ENCODE data around the gene TRIM66. TPM values are rescaled to one million over a fixed set of nuclear protein-coding genes. Genes with fewer than 3 reads are reported as not detected.

The TRIM66 gene
- total RNA-seq, 2 experiments from 2014 or later, result 4.4 to 19.0 TPM

- Histone ChIP-seq H3K4me3 (ENCODE audit: low read depth, low read length, poor library complexity, severe bottlenecking) (no peak overlapping the region), H3K79me2 (ENCODE audit: insufficient read depth, low read depth, low read length) (no peaks in the 10 kb centered on the region), H2AFZ (ENCODE audit: low read length) (no peak overlapping the region), H3K9me3 (ENCODE audit: low read length) (no peaks in the 10 kb centered on the region), H4K20me1 (ENCODE audit: insufficient read depth, low read length) (no peaks in the 10 kb centered on the region), H3K4me1 (ENCODE audit: insufficient read depth, low read length, poor library complexity, severe bottlenecking) (no peaks in the 10 kb centered on the region), H3K4me2 (ENCODE audit: low read length) (no peak overlapping the region), H3K27ac (ENCODE audit: low read depth, low read length, poor library complexity, severe bottlenecking) (no peak overlapping the region), H3K36me3 (ENCODE audit: insufficient read depth, low read length) (no peaks in the 10 kb centered on the region), H3K9me2 (ENCODE audit: insufficient read depth, low read length) (no peaks in the 10 kb centered on the region)
- intact Hi-C loops (cut with micrococcal nuclease; ENCODE audit: unreplicated experiment), result loop anchor here (10.0 kb wide), 2 partner anchors 230 to 370 kb away; no protein-coding TSS in a partner anchor
- POLR2A ChIA-PET, result interaction anchor here (0.7 kb wide), 1 partner anchor 348 kb away, joined by 3 read pairs; no protein-coding TSS in a partner anchor
- no TSS peak for BruUV-seq (replicated peaks)
- no peak for DNase-seq (ENCODE audit: low spot score)
- CTCF ChIA-PET (ENCODE audit: unreplicated experiment), result no interaction called here
- no peak for TF ChIP-seq EZH2phosphoT487 (IDR thresholded peaks at IDR 0.05; ENCODE audit: borderline replicate concordance, low read depth, low read length)
- TF ChIP-seq CTCF (conservative IDR thresholded peaks at IDR 0.05; ENCODE audit: low read length), result no peak
These were observed 117.9 kb downstream of the TRIM66 start for GRCh38 chr11:8564526-8564925.

Small RNA genes lying within 50 kb of the gene (small RNA-seq; reads per million reads assigned to genes)
- not detected for gene SNORA3A
- 1.3 reads per million, percentile 61 among the genes with 10 or more reads in this experiment for gene SNORA3B

Other genes starting within 250 kb of the TRIM66 start
- 0.73 TPM in 1 of 2 replicates, not detected in the other for gene STK33, start 88.4 kb downstream of the TRIM66 start, total RNA-seq (2014; rRNA removed; shearing (Covaris generic))
- gene STK33, start 88.4 kb downstream of the TRIM66 start, total RNA-seq (2022), result not detected in 2 replicates
- 2,753 and 3,468 TPM in 2 replicates for gene RPL27A, start 127 bp upstream of the TRIM66 start, total RNA-seq (2014; rRNA removed; shearing (Covaris generic))
- gene RPL27A, start 127 bp upstream of the TRIM66 start, total RNA-seq (2022), result 1,593 and 1,611 TPM in 2 replicates
- 16.9 and 25.2 TPM in 2 replicates for gene AKIP1, start 228.5 kb upstream of the TRIM66 start, total RNA-seq (2014; rRNA removed; shearing (Covaris generic))
- gene AKIP1, start 228.5 kb upstream of the TRIM66 start, total RNA-seq (2022), result 28.2 and 28.3 TPM in 2 replicates